GM21825 (cell line): ENCODE data around the gene SLC25A36.
A peak's percentile ranks its signal among the peaks of the same experiment; 100 is the strongest.

Source experiments
- ATAC-seq: cut with Tn5 transposase; IDR thresholded peaks from one replicate; pipeline ENCODE4 v1.9.1; 2021; ENCODE audit warnings: mild to moderate bottlenecking, moderate library complexity; ENCODE audit not compliant: unreplicated experiment

The SLC25A36 gene, protein sequence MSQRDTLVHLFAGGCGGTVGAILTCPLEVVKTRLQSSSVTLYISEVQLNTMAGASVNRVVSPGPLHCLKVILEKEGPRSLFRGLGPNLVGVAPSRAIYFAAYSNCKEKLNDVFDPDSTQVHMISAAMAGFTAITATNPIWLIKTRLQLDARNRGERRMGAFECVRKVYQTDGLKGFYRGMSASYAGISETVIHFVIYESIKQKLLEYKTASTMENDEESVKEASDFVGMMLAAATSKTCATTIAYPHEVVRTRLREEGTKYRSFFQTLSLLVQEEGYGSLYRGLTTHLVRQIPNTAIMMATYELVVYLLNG

GRCh38 chr3:140941434-140942220 is at the start of gene SLC25A36:
Gene SLC25A36, plus strand, starts transcription at chr3:140941836. Its CDS starts 219 bp downstream, at chr3:140942055.
- ATAC-seq: peak; percentile 96

DNA sequence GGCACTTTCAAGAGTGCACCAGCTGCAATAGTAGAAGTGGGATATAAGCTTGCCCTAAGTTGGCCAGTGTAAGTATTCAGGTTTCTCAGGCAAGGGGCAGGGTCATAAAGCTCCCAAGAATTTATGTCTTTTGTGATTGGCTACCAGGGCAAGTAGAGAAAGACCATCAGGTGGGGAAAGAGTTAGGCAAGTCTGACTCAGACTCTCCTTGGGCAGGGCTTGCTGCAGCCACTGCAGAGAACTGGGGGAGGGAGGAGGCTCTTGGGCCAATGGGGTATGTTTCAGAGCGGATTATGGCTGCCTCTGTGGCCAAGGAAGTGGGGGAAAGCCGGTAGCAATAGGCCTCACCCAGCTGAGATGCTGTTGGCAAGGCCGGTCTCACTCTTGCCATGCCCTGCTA is 44.6 kb upstream of the SLC25A36 start:
- no peak for ATAC-seq

- ATAC-seq: no peak
Measured at GRCh38 chr3:140898340-140899180, 43.1 kb upstream of the SLC25A36 start.

GRCh38 chr3:140899363-140899762 is 42.3 kb upstream of the SLC25A36 start:
- ATAC-seq: no peak

DNA sequence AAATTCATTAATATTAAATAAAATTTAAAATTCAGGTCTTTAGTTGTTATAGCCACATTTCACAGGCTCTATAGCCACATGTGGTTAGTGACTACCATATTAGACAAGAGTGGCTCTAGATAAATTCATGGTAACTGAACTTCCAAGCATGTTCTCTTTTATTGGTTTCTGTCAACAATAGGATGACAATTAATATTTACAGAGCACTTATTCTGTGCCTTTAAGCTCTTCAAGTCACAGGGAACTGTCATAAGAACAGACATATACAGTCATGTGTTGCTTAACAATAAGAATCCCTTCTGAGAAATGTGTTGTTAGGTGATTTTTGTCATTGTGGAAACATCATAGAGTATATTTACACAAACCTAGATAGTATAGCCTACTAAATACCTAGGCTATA is 38.8 kb upstream of the SLC25A36 start:
- no peak for ATAC-seq

- ATAC-seq: no peak
Measured at GRCh38 chr3:140903196-140903595, 38.4 kb upstream of the SLC25A36 start.

GRCh38 chr3:140904521-140904920 is 37.1 kb upstream of the SLC25A36 start:
- no peak for ATAC-seq

DNA sequence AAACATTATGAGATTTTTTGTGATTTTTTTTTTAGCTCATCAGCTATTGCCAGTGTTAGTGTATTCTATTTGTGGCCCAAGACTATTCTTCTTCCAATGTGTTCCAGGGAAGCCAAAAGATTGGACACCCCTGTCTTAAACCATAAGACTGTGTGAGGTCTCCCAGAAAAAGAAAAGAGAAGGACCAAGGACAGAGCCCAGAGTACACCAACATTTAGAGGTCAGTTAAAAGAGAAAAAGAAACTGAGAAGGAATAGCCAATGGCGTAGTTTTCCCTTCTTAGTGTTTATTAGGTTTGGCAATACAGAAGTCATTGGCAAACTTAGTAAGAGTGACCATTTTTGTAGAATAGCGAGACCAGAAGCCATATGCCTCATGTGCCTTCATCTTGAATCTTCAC is 36.1 kb upstream of the SLC25A36 start:
- ATAC-seq: no peak

GRCh38 chr3:140906785-140907184 is 34.9 kb upstream of the SLC25A36 start:
- no peak for ATAC-seq

DNA sequence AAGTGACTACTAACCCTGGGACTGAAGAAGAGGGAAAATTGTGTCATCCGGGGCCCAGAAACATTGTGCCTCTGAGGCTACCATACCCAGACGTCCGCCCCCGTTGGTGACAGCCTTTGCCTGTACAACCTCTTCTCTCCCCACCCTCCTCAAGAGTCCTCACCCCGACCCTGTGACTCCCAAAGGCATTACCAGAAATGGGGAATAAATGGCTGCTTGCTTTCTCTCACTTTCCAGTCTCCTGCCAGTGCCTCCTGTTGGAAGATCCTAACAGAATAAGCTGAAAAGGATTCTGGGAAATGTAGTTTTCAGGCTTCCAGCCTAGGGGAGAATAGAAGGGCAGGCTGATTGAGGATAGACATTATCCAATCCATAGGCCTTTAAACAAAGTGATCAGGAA is 30.8 kb upstream of the SLC25A36 start:
- ATAC-seq: no peak

DNA sequence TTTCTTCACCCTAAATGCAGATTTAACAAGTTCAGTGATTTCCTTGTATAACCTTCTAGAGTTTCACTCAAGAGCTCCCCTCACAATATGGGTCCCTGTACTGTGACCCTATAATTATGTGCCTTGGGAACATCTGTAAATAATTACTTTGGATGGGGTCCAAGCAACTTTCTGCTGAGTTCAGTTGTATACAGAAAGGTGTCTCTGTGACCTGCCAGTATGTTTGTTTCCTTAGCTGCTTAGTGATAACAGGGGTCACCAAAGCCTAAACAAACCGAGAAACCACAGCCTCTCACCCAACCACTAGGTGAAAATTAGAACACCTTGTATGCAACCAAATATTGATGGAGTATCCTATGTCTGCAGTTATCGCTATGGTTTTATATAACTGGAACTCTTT is 29.8 kb upstream of the SLC25A36 start:
- ATAC-seq: no peak

DNA sequence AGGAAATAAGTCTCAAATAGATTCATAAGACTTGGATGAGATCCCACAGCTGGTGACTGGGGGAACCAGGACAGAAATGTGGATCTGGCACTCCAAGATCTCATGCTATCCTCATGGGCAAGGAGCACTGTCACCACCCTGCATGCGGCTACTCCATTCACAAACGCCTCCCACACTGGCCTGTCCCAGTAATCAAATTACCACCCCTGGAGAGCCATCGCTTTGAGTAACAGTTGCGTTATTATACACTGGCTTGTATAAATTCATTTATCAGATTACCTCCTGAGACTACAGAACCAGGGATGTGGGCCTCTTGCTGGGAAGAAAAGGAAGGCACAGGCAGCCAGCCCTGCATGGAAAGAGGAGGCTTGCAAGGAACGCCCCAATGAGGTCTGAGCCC is 27.9 kb upstream of the SLC25A36 start:
- ATAC-seq: no peak

GRCh38 chr3:140914384-140914945 is 27.2 kb upstream of the SLC25A36 start:
- no peak for ATAC-seq

GRCh38 chr3:140916603-140917002 is 25.0 kb upstream of the SLC25A36 start:
- no peak for ATAC-seq

- no peak for ATAC-seq
Measured at GRCh38 chr3:140917772-140918171, 23.9 kb upstream of the SLC25A36 start.

DNA sequence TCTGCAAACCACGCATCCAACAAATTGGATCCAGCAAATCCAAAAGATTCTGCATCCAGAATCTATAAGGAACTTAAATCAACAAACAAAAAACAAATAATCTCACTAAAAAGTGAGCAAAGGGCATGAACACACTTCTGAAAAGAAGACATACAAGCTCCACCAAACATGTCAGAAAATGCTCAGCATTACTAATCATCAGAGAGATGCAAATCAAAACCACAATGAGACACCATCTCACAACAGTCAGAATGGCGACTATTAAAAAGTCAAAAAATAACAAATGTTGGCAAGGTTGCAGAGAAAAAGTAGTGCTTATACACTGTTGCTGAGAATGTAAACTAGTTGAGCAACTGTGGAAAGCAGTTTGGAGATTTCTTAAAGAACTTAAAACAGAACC is 21.6 kb upstream of the SLC25A36 start:
- no peak for ATAC-seq

DNA sequence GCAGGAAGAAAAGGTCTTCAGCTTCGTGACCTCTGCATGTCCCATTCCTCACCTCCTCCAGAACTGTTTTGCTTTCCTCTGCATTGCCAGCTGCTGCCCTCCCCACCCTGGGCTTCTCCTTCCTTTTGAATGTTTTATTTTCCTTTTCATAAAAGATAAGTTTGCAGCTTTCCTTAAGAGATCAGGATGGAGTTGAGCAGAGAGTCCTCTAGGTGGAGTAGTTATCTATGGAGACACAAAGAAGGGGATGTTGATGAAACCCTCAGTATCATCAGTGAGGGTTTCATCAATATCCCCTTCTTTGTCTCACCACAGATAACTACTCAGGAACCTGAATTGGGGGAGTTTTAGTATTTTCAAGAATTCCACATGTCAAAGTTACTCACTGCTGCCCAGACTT is 19.0 kb upstream of the SLC25A36 start:
- ATAC-seq: no peak

- ATAC-seq: no peak
Measured at GRCh38 chr3:140924097-140924873, 17.4 kb upstream of the SLC25A36 start.

DNA sequence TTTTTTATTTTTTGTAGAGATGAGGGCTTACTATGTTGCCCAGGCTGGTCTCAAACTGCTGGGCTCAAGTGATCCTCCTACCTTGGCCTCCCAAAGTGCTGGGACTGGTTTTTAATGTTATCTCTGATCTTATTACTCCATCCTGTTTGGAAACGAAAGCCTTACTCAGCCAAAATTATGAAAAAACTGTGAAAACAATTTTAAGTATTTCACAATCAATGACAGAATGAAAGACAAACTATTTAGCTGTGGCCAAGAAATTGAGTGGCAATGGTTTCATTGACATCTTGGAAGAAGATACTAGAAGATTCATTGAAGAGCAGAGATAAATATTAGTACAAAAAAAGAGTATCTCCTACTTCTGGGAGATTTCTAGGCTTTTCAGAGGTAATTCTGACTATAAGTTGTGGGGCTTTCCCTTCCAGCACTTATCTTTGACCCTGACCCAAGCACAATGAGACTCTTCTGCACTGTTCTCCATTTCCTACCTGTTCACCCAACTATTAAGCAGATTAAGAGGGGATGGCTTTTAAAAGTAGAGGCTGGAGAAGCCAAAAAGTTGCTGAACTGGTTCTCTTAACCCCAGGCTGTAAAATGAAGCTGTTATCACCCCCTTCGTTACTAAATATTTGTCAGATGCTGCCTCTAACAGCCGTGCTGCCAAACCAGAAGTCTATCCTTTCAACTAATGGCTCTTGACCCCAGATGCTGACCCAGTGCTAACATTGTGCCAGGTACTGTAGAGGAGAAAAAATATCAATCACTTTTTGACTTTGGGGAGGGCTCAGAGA is 14.2 kb upstream of the SLC25A36 start:
- ATAC-seq: no peak

- ATAC-seq: no peak
Measured at GRCh38 chr3:140929446-140929845, 12.2 kb upstream of the SLC25A36 start.
